GM12878 (cell line): ENCODE data around the gene MTM1. TPM values are rescaled to one million over a fixed set of nuclear protein-coding genes. Genes with fewer than 3 reads are reported as not detected.

ENCODE experiments used
- ATAC-seq: fragments of 200-7000 bp; cut with Tn5 transposase; 3 replicates; pipeline ENCODE4 v1.9.1; 2020; ENCODE audit warnings: mild to moderate bottlenecking, moderate library complexity
- BruUV-seq: library from RNA; stranded (reverse); fragments of 400-500 nt; replicated peaks from 2 replicates; lab custom pipeline; 2021; lab: Mats Ljungman, UMichigan
- CTCF ChIA-PET: fragments of 300-600 bp; sonication (Branson Sonifier 250); formaldehyde crosslinking; extraction: SDS; loops from one replicate; lab custom pipeline; 2021; ENCODE audit warnings: inconsistent platforms; lab: Yijun Ruan, JAX
- POLR2A ChIA-PET: fragments of 350-600 bp; formaldehyde crosslinking; extraction: SDS; loops from one replicate; lab custom pipeline; 2021; ENCODE audit warnings: inconsistent platforms; lab: Charles Lee
- RAD21 ChIA-PET: fragments of 300-600 bp; sonication (Branson Sonifier 250); formaldehyde crosslinking; loops from one replicate; lab custom pipeline; 2023; ENCODE audit warnings: antibody characterized with exemption; ENCODE audit not compliant: unreplicated experiment; lab: Charles Lee
- SMC1A ChIA-PET: fragments of 300-600 bp; sonication (Branson Sonifier 250); formaldehyde crosslinking; loops from one replicate; lab custom pipeline; 2023; ENCODE audit not compliant: unreplicated experiment, uncharacterized antibody; lab: Charles Lee
- DNase-seq: peaks from one replicate; pipeline ENCODE4 v3.0.0-alpha.2; 2011; ENCODE audit warnings: low read depth, low spot score
- FAIRE-seq: peaks from 3 replicates; lab custom pipeline; 2011; peaks lifted over from hg19 to GRCh38; lab: Jason Lieb, UNC
- H2AFZ ChIP-seq: 2 replicates; pipeline ENCODE4 v1.6.0; 2011; ENCODE audit warnings: low read depth, low read length, control low read depth; ENCODE audit not compliant: control insufficient read depth
- H3K27ac ChIP-seq: 2 replicates; pipeline ENCODE4 v1.5.1; 2011; ENCODE audit warnings: control low read depth; ENCODE audit not compliant: control insufficient read depth, insufficient read depth
- H3K27me3 ChIP-seq, 2 experiments: replicated peaks in 1 of 2; 2 replicates each; pipeline versions ENCODE4 v1.6.0 to v1.6.1; 2011; ENCODE audit warnings: low read length in 1 of 2; ENCODE audit not compliant: control insufficient read depth in 2 of 2, insufficient read depth in 2 of 2
- H3K36me3 ChIP-seq, 2 experiments: 2 replicates each; pipeline ENCODE4 v1.5.1; 2011; ENCODE audit warnings: low read length in 1 of 2; ENCODE audit not compliant: control insufficient read depth in 2 of 2, insufficient read depth in 2 of 2
- H3K4me1 ChIP-seq: 2 replicates; pipeline ENCODE4 v1.6.1; 2011; ENCODE audit warnings: mild to moderate bottlenecking, low read length, moderate library complexity, mixed read lengths; ENCODE audit not compliant: control insufficient read depth, insufficient read depth
- H3K4me2 ChIP-seq: 2 replicates; pipeline ENCODE4 v1.6.0; 2011; ENCODE audit warnings: control low read depth; ENCODE audit not compliant: control insufficient read depth, insufficient read depth
- H3K4me3 ChIP-seq: fragments of 200-600 bp; sonication (generic); 2 replicates; pipeline ENCODE4 v1.5.1; 2016
- H3K79me2 ChIP-seq: 2 replicates; pipeline ENCODE4 v1.6.0; 2011; ENCODE audit warnings: low read length; ENCODE audit not compliant: control insufficient read depth, insufficient read depth
- H3K9ac ChIP-seq: 2 replicates; pipeline ENCODE4 v1.8.0; 2011; ENCODE audit warnings: low read length, control low read depth, mixed read lengths; ENCODE audit not compliant: control insufficient read depth, insufficient read depth
- H3K9me3 ChIP-seq: replicated peaks from 3 replicates; pipeline ENCODE4 v1.5.1; 2011; ENCODE audit warnings: mild to moderate bottlenecking, low read length; ENCODE audit not compliant: control insufficient read depth, insufficient read depth
- H4K20me1 ChIP-seq: 2 replicates; pipeline ENCODE4 v1.6.0; 2011; ENCODE audit not compliant: control insufficient read depth, insufficient read depth
- CREM ChIP-seq: IDR thresholded peaks from 2 replicates; pipeline ENCODE4 v1.6.1; 2014; ENCODE audit warnings: antibody characterized with exemption, low read depth
- EZH2 ChIP-seq: IDR thresholded peaks from 2 replicates; pipeline ENCODE4 v1.6.1; 2012; ENCODE audit warnings: low read depth, mild to moderate bottlenecking, control low read depth, inconsistent platforms, low read length, borderline replicate concordance; ENCODE audit not compliant: control insufficient read depth
- NR2F1 ChIP-seq: fragments of 450-650 bp; conservative IDR thresholded peaks from 2 replicates; pipeline ENCODE4 v1.6.1; 2017; ENCODE audit warnings: mild to moderate bottlenecking
- RBBP5 ChIP-seq: fragments of 200-600 bp; sonication (generic); conservative IDR thresholded peaks from 2 replicates; pipeline ENCODE4 v1.6.1; 2016
- TCF7 ChIP-seq: IDR thresholded peaks from 2 replicates; pipeline ENCODE4 v1.6.1; 2014; ENCODE audit warnings: antibody characterized with exemption, borderline replicate concordance
- WGBS: methylation state at CpG from one replicate; pipeline ENCODE4 v1.1.6; 2016; ENCODE audit warnings: low lambda C conversion rate; ENCODE audit not compliant: insufficient replicate concordance, insufficient coverage; ENCODE audit errors: missing lambda C conversion rate; 5-methylcytosine and 5-hydroxymethylcytosine counted together
- in situ Hi-C: fragments of 300-500 bp; cut with MboI; formaldehyde crosslinking; loops from 9 replicates; pipeline ENCODE4 v1.14.3; 2018; ENCODE audit warnings: mixed read lengths
- intact Hi-C: fragments of 100-400 bp; cut with micrococcal nuclease; formaldehyde crosslinking; loops from one replicate; pipeline ENCODE4 v1.14.2; 2022; ENCODE audit not compliant: unreplicated experiment
- polyA plus RNA-seq, 11 experiments: library from polyadenylated mRNA; depleted of rRNA in 4 of 11; unstranded in 6 of 11; stranded (reverse) in 5 of 11; fragments of >200 nt; fragmentation: Nextera tagmentation in 4 of 11; fragmentation: Illumina TruSeq in 1 of 11; extraction: Ambion mirVana in 4 of 11; extraction: Trizol in 1 of 11; gene quantifications; 1 replicate in 1 of 11; 2 replicates in 10 of 11; pipeline versions ENCODE4 v1.2.1 to v1.2.3, GENCODE V29; 2011 to 2016; ENCODE audit warnings: inconsistent platforms in 2 of 11, missing spikeins in 2 of 11, low read depth in 1 of 11
- total RNA-seq, 4 experiments: library from RNA; depleted of rRNA in 3 of 4; stranded (reverse); fragments of >200 nt in 3 of 4; fragmentation: Illumina TruSeq in 1 of 4; extraction: Trizol in 1 of 4; gene quantifications; 2 replicates each; pipeline versions ENCODE4 v1.2.1 to v1.2.3, GENCODE V29; 2013 to 2021
- TF ChIP-seq, protein P1 (sequence below): fragments of 450-650 bp; IDR thresholded peaks from 2 replicates; pipeline ENCODE4 v1.6.1; 2018; ENCODE audit warnings: mild to moderate bottlenecking, low read depth, moderate library complexity; ENCODE audit not compliant: partially characterized antibody

MTM1 gene
- total and polyA plus RNA-seq, 10 of the 15 experiments (the other 5 are each of a cell fraction or from before 2014, with no cell fraction given): 3.9 to 13.3 (median 8.4) TPM

DNA sequence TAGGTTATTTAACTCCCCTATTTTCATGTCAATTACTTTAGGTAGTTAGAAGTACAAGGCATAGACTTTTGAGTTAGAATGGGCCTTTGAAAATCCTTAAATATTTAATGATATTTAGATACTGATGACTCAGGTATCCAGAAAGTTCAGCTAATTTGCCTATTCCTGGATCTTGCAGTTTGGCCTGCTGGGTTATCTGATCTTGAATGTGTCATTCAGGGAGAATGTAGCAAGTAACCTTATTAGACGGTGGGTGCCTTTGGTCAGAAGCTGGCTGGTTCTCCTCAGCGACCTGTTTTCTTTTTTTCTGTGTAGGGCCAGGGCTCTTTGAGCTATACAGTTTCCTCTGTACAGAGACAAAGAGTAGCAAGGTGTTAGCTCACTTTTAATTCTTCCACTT lies 42.0 kb downstream of the MTM1 start:
- 46% methylated on average over 2 of the region's 2 CpGs for WGBS
- in situ Hi-C loops: no loop called here
- H3K27me3 ChIP-seq: no peaks in the 10 kb centered on the region

More for the DNA sequence above, 42.0 kb downstream of the MTM1 start:
- ChIA-PET CTCF (no interaction called here), POLR2A (no interaction called here), SMC1A (interaction anchor here (0.8 kb wide), 1 partner anchor 13 kb away, joined by 3 read pairs; no protein-coding TSS in a partner anchor), RAD21 (no interaction called here)
- no peak overlapping the region for H3K27ac ChIP-seq
- H3K4me2 ChIP-seq: no peak overlapping the region
- H3K9me3 ChIP-seq: no peaks in the 10 kb centered on the region
- DNase-seq: no peak
- BruUV-seq: no TSS peak
- intact Hi-C loops: no loop called here
- no peak overlapping the region for H2AFZ ChIP-seq
- no peak for ATAC-seq
- no peak overlapping the region for H3K4me3 ChIP-seq
- TF ChIP-seq, protein P1, sequence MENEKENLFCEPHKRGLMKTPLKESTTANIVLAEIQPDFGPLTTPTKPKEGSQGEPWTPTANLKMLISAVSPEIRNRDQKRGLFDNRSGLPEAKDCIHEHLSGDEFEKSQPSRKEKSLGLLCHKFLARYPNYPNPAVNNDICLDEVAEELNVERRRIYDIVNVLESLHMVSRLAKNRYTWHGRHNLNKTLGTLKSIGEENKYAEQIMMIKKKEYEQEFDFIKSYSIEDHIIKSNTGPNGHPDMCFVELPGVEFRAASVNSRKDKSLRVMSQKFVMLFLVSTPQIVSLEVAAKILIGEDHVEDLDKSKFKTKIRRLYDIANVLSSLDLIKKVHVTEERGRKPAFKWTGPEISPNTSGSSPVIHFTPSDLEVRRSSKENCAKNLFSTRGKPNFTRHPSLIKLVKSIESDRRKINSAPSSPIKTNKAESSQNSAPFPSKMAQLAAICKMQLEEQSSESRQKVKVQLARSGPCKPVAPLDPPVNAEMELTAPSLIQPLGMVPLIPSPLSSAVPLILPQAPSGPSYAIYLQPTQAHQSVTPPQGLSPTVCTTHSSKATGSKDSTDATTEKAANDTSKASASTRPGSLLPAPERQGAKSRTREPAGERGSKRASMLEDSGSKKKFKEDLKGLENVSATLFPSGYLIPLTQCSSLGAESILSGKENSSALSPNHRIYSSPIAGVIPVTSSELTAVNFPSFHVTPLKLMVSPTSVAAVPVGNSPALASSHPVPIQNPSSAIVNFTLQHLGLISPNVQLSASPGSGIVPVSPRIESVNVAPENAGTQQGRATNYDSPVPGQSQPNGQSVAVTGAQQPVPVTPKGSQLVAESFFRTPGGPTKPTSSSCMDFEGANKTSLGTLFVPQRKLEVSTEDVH: no peak
- no peak for TF ChIP-seq TCF7
- no peak for TF ChIP-seq EZH2
- no peak for TF ChIP-seq NR2F1
- TF ChIP-seq RBBP5: no peak
- TF ChIP-seq CREM: no peak
- no peak overlapping the region for H3K9ac ChIP-seq
- H4K20me1 ChIP-seq: no peaks in the 10 kb centered on the region
- no peak for FAIRE-seq
- H3K79me2 ChIP-seq: no peaks in the 10 kb centered on the region
- H3K36me3 ChIP-seq: no peaks in the 10 kb centered on the region
- H3K4me1 ChIP-seq: no peaks in the 10 kb centered on the region
